A673 (cell line): ENCODE measurements around the gene DAPK3.

Experiments
- CTCF ChIP-seq: fragments of 300-800, 200-600 bp; sonication (generic); conservative IDR thresholded peaks from 2 replicates; pipeline ENCODE4 v1.5.1; 2017; ENCODE audit warnings: low read depth, mild to moderate bottlenecking, antibody characterized with exemption, low read length, moderate library complexity, mixed read lengths
- EZH2 ChIP-seq: fragments of 200-600 bp; sonication (generic); IDR thresholded peaks from 2 replicates; pipeline ENCODE4 v1.6.1; 2017; ENCODE audit warnings: borderline replicate concordance, low read depth, mild to moderate bottlenecking, mixed read lengths, antibody characterized with exemption, low read length; ENCODE audit not compliant: poor library complexity, severe bottlenecking

GRCh38 chr19:3964256-3965194, 6.4 kb downstream of the DAPK3 start:
- TF ChIP-seq CTCF (no peak), EZH2 (no peak)
